HEK293T (cell line): ENCODE measurements around the gene ASCL1.

Source experiments
- ARNT ChIP-seq: fragments of 450-650 bp; IDR thresholded peaks from 2 replicates; pipeline ENCODE4 v1.6.1; 2017; ENCODE audit warnings: mild to moderate bottlenecking
- BHLHE40 ChIP-seq: fragments of 450-650 bp; IDR thresholded peaks from 2 replicates; pipeline ENCODE4 v1.6.1; 2016; ENCODE audit warnings: mild to moderate bottlenecking, moderate library complexity, borderline replicate concordance
- ELF4 ChIP-seq: fragments of 450-650 bp; IDR thresholded peaks from 2 replicates; pipeline ENCODE4 v1.6.1; 2017; ENCODE audit warnings: antibody characterized with exemption
- FOXK2 ChIP-seq: fragments of 450-650 bp; IDR thresholded peaks from 2 replicates; pipeline ENCODE4 v1.6.1; 2016; ENCODE audit warnings: mild to moderate bottlenecking
- FOXM1 ChIP-seq: fragments of 450-650 bp; IDR thresholded peaks from 2 replicates; pipeline ENCODE4 v1.6.1; 2017; ENCODE audit warnings: mild to moderate bottlenecking, borderline replicate concordance
- L3MBTL2 ChIP-seq: fragments of 450-650 bp; conservative IDR thresholded peaks from 2 replicates; pipeline ENCODE4 v1.6.1; 2016; ENCODE audit warnings: mild to moderate bottlenecking
- SP1 ChIP-seq: fragments of 450-650 bp; IDR thresholded peaks from 2 replicates; pipeline ENCODE4 v1.6.1; 2017
- SUZ12 ChIP-seq: fragments of 450-650 bp; IDR thresholded peaks from 2 replicates; pipeline ENCODE4 v1.6.1; 2016; ENCODE audit warnings: mild to moderate bottlenecking
- TARDBP ChIP-seq: fragments of 450-650 bp; IDR thresholded peaks from 2 replicates; pipeline ENCODE4 v1.6.1; 2016
- ZNF384 ChIP-seq: fragments of 450-650 bp; IDR thresholded peaks from 2 replicates; pipeline ENCODE4 v1.6.1; 2016
- TF ChIP-seq, protein P1 (sequence below): fragments of 450-650 bp; IDR thresholded peaks from 2 replicates; pipeline ENCODE4 v1.6.1; 2016

DNA sequence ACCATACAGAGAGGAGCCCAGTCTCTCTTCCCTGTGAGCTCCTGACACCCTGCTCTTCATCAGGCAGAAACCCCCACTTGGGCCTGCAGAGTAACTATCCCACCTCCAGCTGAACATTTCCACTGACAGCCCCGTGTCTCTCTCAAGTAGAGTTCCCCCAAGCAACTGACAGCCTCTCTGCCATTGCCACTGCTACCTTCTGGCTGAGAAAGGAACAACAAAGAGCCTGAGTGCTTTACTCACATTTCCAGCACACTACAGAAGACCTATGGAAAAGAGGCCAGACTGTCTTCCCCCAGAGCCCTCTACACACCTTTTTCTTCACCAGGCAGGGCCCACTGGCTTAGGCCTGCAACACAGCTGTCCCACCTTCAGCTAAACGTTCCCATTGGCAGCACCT is 18.4 kb upstream of the ASCL1 start:
- TF ChIP-seq TARDBP (no peak), BHLHE40 (no peak), SUZ12 (no peak), SP1 (no peak), ARNT (no peak), ELF4 (no peak), L3MBTL2 (no peak), ZNF384 (no peak), FOXM1 (no peak), FOXK2 (no peak)
- TF ChIP-seq, protein P1, sequence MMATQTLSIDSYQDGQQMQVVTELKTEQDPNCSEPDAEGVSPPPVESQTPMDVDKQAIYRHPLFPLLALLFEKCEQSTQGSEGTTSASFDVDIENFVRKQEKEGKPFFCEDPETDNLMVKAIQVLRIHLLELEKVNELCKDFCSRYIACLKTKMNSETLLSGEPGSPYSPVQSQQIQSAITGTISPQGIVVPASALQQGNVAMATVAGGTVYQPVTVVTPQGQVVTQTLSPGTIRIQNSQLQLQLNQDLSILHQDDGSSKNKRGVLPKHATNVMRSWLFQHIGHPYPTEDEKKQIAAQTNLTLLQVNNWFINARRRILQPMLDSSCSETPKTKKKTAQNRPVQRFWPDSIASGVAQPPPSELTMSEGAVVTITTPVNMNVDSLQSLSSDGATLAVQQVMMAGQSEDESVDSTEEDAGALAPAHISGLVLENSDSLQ: no peak
